ENCODE data around the gene EPHB2. TPM values are rescaled to one million over a fixed set of nuclear protein-coding genes. Genes with fewer than 3 reads are reported as not detected.
A peak's percentile ranks its signal among the peaks of the same experiment; 100 is the strongest.

Gene EPHB2
- total and polyA plus RNA-seq, 9 donors: 2.5 to 55.1 (median 15.1) TPM

DNA sequence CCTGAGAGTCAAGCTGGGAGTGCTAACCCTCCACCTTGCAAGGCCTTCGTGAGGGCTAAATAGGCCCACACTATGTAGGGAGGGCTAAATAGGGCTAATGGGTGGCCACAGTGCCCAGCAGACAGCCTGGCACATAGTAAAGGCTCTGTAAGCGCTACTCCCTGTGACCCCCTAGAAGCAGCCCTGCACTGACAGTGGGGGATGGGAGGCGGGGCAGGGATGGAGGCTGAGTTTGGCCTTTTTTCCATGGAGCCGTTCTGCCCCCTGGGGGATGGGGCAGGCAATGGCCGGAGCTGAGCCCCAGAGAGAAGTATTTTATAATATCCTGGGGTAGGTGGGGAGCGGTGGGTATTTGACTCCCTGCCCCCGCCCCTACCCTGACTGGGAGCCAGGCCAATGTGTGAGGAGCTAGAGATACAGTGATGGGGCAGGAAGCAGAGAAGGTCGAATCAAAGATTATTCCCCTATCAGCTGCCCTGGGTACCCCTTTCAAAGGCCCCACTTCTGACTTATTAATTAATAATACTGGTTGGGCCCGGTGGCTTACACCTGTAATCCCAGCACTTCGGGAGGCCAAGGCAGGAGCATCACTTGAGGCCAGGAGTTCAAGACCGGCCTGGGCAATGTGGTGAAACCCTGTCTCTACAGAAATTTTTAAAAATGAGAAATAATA is 219.7 kb downstream of the EPHB2 start:
- TF ChIP-seq, protein P1, sequence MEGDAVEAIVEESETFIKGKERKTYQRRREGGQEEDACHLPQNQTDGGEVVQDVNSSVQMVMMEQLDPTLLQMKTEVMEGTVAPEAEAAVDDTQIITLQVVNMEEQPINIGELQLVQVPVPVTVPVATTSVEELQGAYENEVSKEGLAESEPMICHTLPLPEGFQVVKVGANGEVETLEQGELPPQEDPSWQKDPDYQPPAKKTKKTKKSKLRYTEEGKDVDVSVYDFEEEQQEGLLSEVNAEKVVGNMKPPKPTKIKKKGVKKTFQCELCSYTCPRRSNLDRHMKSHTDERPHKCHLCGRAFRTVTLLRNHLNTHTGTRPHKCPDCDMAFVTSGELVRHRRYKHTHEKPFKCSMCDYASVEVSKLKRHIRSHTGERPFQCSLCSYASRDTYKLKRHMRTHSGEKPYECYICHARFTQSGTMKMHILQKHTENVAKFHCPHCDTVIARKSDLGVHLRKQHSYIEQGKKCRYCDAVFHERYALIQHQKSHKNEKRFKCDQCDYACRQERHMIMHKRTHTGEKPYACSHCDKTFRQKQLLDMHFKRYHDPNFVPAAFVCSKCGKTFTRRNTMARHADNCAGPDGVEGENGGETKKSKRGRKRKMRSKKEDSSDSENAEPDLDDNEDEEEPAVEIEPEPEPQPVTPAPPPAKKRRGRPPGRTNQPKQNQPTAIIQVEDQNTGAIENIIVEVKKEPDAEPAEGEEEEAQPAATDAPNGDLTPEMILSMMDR (IDR thresholded peaks at IDR 0.05): peak in 2 of 3 donors; percentile 37 to 49
- no peak for TF ChIP-seq EP300 (IDR thresholded peaks at IDR 0.05)
- Histone ChIP-seq H3K4me3 (no peak overlapping the region), H3K9me3 (no peaks in the 10 kb centered on the region), H3K27me3 (no peaks in the 10 kb centered on the region), H3K4me1 (ENCODE audit: insufficient read depth) (no peaks in the 10 kb centered on the region), H3K36me3 (no peaks in the 10 kb centered on the region), H3K27ac (no peak overlapping the region)
- intact Hi-C loops (cut with DNase I): no loop called here
- DNase-seq: peak in 4 of 5 donors; percentile 36 to 56 (median 38)
- WGBS, 3 donors: 40 to 56% (median 50%) methylated on average over 11 of the region's 11 CpGs

DNA sequence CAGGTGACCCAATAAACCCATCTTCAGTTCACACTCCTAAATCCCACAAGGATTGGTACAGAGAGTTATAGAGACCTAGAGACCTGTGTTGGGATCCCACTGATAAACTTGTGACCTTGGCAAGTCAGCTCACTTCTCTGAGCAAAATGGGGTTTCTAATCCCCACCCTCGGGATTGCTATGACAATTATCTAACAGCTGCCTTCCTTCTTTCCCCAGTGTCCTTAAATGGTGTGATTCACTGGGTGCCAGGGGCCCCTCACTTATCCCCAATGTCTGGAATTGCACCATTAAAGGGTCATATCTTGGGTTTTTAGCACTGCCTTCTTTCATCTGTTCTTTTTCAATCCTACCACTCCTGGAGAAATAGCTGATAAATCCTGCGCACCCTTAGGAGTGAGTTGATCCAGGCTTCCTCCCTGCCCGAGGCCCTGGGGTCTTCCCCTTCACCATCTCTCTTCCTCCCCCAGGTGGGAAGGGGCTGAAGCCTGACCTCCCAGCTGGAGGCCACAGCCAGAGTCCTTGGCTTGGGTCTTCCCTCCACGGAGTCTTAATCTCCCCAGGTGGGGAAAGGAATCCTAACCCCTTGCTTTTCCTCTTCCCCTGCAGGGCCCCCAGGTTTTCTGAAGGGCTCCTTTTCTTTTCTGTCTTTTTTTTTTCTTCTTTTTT is 222.3 kb downstream of the EPHB2 start:
- intact Hi-C loops (cut with DNase I): no loop called here
- no peak for DNase-seq
- WGBS, 3 donors: 34 to 43% (median 39%) methylated on average over 4 of the region's 4 CpGs

DNA sequence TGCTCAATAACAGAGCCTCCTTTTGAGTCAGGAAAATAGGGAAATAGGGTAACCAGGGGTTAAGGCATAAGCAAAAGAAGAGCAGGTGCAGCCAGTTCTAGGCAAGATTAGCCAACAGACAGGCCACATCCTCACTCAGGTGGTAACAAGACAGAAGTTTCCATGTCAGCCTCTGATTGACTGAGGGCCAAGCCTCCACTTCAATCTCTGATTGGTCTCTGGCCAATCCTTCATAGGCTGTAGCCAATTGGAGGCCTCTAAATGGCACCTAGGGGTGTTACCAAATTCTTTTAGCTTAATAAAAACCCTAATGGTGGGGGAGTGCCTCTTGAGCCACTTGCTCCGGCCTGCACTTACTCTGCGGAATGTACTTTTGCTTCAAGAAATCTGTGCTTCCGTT is 224.8 kb downstream of the EPHB2 start:
- Histone ChIP-seq H3K4me3 (no peak overlapping the region), H3K4me1 (ENCODE audit: insufficient read depth) (no peaks in the 10 kb centered on the region), H3K27me3 (no peaks in the 10 kb centered on the region), H3K36me3 (no peaks in the 10 kb centered on the region), H3K27ac (no peak overlapping the region), H3K9me3 (no peaks in the 10 kb centered on the region)
- intact Hi-C loops (cut with DNase I): no loop called here
- WGBS, 3 donors: 91 to 95% (median 93%) methylated on average over 3 of the region's 3 CpGs
- TF ChIP-seq, protein P1 (IDR thresholded peaks at IDR 0.05): no peak
- TF ChIP-seq POLR2A (IDR thresholded peaks at IDR 0.05): no peak
- no peak for TF ChIP-seq EP300 (IDR thresholded peaks at IDR 0.05)
- DNase-seq: no peak

More for the DNA sequence above, 222.3 kb downstream of the EPHB2 start:
- Histone ChIP-seq H3K27ac (no peak overlapping the region), H3K27me3 (no peaks in the 10 kb centered on the region), H3K4me1 (ENCODE audit: insufficient read depth) (no peaks in the 10 kb centered on the region), H3K9me3 (no peaks in the 10 kb centered on the region), H3K4me3 (no peak overlapping the region), H3K36me3 (no peaks in the 10 kb centered on the region)
- TF ChIP-seq, protein P1 (IDR thresholded peaks at IDR 0.05): no peak
- TF ChIP-seq EP300 (IDR thresholded peaks at IDR 0.05): no peak
- no peak for TF ChIP-seq POLR2A (IDR thresholded peaks at IDR 0.05)

- TF ChIP-seq EP300 (IDR thresholded peaks at IDR 0.05) (no peak), POLR2A (IDR thresholded peaks at IDR 0.05) (no peak)
- TF ChIP-seq, protein P1 (IDR thresholded peaks at IDR 0.05): no peak
- 40 to 91% (median 78%) methylated on average over 2 of the region's 2 CpGs for WGBS, 3 donors
- no peaks in the 10 kb centered on the region for H3K27me3 ChIP-seq
- no peaks in the 10 kb centered on the region for H3K4me1 ChIP-seq (ENCODE audit: insufficient read depth)
- H3K36me3 ChIP-seq: no peaks in the 10 kb centered on the region
- H3K4me3 ChIP-seq: no peak overlapping the region
- no peak for DNase-seq
- H3K9me3 ChIP-seq: no peaks in the 10 kb centered on the region
- intact Hi-C loops (cut with DNase I): no loop called here
- no peak overlapping the region for H3K27ac ChIP-seq
Measured at GRCh38 chr1:22936681-22937080, 226.0 kb downstream of the EPHB2 start.
